GM19397 (cell line): ENCODE results near the gene PPP1R2B.
A peak's percentile ranks its signal among the peaks of the same experiment; 100 is the strongest.

Experiments
- ATAC-seq: cut with Tn5 transposase; IDR thresholded peaks from one replicate; pipeline ENCODE4 v1.9.1; 2021; ENCODE audit warnings: mild to moderate bottlenecking, moderate library complexity; ENCODE audit not compliant: unreplicated experiment

PPP1R2B gene

GRCh38 chr5:156871212-156871611 is 21.1 kb downstream of the PPP1R2B start:
- no peak for ATAC-seq

DNA sequence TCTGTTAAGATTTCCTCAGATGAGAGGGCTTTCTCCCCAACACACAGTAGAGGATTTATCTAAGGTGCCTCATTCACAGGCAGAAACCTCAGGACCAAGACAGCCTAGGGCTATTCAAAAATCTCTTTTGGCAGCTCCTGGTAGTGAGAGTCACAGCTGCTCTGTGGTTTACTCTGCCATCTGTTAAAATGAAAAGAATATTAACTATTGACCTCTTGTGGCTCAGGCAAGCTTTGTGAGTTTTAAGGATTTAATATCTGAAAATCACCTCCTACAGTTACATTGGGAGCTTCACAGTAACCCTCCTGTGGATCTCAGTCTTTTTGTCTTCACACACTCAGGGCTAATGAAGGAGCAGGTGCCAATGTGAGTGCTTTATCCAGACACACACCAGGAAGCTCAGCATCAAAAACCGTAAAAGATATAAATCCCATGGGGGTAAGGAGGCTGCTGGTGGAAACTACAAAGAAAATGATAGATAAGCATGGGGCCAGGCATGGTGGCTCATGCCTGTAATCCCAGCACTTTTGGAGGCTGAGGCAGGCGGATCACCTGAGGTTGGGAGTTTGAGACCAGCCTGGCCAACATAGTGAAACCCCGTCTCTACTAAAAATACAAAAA is 29.7 kb downstream of the PPP1R2B start:
- ATAC-seq: peak; percentile 84

- ATAC-seq: no peak
Measured at GRCh38 chr5:156883316-156883875, 33.3 kb downstream of the PPP1R2B start.

DNA sequence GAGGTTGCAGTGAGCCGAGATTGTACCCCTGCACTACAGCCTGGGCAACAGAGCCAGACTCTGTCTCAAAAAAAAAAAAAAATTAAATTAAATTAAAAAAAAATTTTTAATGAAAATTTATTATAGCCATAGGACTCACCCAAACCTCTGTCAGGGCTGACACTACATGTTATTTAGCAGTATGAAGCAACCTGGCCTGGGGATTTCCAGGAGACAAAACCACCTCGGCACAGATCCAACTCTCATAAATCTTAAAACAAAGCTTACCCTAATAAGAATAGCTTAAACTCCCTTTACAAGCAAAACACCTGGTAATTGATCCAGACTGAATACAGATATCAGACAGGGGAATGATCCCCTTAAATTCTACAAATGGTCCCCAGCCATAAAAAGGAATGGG is 38.4 kb downstream of the PPP1R2B start:
- no peak for ATAC-seq

DNA sequence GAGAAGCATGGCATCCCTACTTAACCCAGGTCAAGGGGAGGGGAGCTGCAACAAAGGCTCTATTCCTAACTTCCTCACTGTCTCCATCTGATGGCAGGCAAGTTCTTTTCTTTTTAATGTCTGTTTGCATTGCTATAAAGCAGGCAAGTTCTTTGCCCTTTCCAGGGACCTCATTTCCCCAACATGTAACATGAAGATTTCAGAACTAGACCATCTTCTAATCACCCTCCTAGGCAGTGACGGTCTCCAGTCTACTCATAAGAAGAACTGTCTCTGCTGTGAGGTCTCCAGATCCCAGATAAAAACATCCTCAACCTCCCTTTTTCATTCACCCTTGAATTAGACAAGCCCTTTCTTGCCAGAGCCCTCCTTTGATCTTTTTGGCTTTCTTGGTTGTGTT is 42.1 kb downstream of the PPP1R2B start:
- ATAC-seq: no peak

- no peak for ATAC-seq
Measured at GRCh38 chr5:156892864-156893263, 42.8 kb downstream of the PPP1R2B start.

- peak; percentile 72 for ATAC-seq
Measured at GRCh38 chr5:156893517-156893916, 43.4 kb downstream of the PPP1R2B start.

DNA sequence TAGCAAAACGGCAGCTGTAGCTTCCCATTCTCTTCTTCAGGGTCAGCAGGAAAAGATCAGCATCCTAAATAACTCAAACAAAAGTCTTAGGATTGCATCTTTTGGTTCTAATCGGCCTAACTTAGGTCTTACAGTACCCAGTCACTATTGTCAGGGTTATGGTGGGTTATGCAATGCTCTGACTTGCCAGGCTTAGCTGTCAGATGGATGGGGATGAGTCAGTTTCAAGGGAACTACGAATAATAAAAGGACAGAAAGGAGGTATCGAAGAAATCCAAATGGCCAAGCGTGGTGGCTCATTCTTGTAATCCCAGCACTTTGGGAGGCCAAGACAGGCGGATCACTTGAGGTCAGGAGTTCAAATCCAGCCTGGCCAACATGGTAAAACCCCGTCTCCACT is 46.5 kb downstream of the PPP1R2B start:
- no peak for ATAC-seq
